Bronchial epithelial cell (primary cell): ENCODE data around the gene NELFE. TPM values are rescaled to one million over a fixed set of nuclear protein-coding genes. Genes with fewer than 3 reads are reported as not detected.
"Not testable (repeated sequence)": the region's sequence is repeated elsewhere in the genome, so short reads cannot be mapped to it uniquely, and the experiment has no call there.

Experiments used
- DNase-seq: peaks from one replicate; pipeline ENCODE4 v3.0.0-alpha.2; 2010; ENCODE audit warnings: low read depth
- FAIRE-seq: peaks from 2 replicates; lab custom pipeline; 2011; peaks lifted over from hg19 to GRCh38; lab: Jason Lieb, UNC
- H3K27me3 ChIP-seq: 2 replicates; pipeline ENCODE4 v1.5.1; 2011; ENCODE audit warnings: low read length; ENCODE audit not compliant: control insufficient read depth, insufficient read depth
- H3K36me3 ChIP-seq: 2 replicates; pipeline ENCODE4 v1.5.1; 2011; ENCODE audit warnings: low read length; ENCODE audit not compliant: control insufficient read depth, insufficient read depth
- H3K4me3 ChIP-seq: 2 replicates; pipeline ENCODE4 v1.5.1; 2011; ENCODE audit warnings: mild to moderate bottlenecking, low read depth, low read length, control low read depth
- total RNA-seq: library from RNA; depleted of rRNA; stranded (reverse); fragments of >200 nt; gene quantifications from 2 replicates; pipeline ENCODE4 v1.2.1, GENCODE V29; 2014
- TF ChIP-seq, protein P1 (sequence below): IDR thresholded peaks from 2 replicates; pipeline ENCODE4 v1.5.1; 2011; ENCODE audit warnings: mild to moderate bottlenecking, moderate library complexity, low read length, control low read depth, inconsistent platforms; ENCODE audit not compliant: insufficient read depth, severe bottlenecking

The NELFE gene
- total RNA-seq, 1 donor from 2014 or later: 163 TPM

DNA sequence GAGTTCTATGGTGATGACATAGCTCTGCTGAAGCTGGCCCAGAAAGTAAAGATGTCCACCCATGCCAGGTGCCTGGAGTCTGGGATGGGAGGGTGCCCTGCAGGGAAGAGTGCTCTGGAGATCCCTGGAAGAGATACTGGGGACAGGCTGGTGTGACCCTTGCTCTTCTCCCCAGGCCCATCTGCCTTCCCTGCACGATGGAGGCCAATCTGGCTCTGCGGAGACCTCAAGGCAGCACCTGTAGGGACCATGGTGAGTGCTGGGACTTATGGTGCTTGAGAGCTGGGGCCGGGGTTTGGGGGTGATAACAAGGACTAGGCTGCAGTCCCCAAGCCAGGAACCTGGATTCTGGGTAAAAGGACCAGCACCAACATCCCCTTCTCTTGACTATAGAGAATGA lies 15.0 kb downstream of the NELFE start:
- DNase-seq (no peak), FAIRE-seq (no peak)
- Histone ChIP-seq H3K36me3 (no peaks in the 10 kb centered on the region), H3K27me3 (no peaks in the 10 kb centered on the region), H3K4me3 (no peak overlapping the region)
- TF ChIP-seq, protein P1, sequence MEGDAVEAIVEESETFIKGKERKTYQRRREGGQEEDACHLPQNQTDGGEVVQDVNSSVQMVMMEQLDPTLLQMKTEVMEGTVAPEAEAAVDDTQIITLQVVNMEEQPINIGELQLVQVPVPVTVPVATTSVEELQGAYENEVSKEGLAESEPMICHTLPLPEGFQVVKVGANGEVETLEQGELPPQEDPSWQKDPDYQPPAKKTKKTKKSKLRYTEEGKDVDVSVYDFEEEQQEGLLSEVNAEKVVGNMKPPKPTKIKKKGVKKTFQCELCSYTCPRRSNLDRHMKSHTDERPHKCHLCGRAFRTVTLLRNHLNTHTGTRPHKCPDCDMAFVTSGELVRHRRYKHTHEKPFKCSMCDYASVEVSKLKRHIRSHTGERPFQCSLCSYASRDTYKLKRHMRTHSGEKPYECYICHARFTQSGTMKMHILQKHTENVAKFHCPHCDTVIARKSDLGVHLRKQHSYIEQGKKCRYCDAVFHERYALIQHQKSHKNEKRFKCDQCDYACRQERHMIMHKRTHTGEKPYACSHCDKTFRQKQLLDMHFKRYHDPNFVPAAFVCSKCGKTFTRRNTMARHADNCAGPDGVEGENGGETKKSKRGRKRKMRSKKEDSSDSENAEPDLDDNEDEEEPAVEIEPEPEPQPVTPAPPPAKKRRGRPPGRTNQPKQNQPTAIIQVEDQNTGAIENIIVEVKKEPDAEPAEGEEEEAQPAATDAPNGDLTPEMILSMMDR: no peak

DNA sequence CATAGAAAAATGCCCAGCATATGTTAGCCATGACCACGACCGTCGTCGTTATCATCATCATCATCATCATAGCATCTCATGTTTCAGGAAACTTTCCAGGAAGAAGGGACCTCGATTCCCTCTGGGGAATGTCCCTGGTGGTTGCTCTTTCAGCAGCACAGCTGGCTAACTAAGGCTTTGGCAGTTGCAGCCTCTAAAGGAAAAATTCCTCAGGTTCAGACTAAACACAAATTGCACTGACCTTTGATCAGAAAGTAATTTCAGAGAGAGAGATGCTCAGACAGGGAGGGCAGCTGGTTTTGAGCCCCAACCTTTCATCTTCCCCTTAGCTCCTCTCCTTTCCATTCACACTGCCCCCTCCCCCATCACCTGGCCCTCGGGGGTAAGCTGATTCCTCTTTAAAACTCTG lies 18.5 kb downstream of the NELFE start:
- H3K4me3 ChIP-seq: no peak overlapping the region
- H3K36me3 ChIP-seq: no peaks in the 10 kb centered on the region
- TF ChIP-seq, protein P1: no peak
- no peak for FAIRE-seq
- H3K27me3 ChIP-seq: no peaks in the 10 kb centered on the region
- peak; percentile 15 for DNase-seq

DNA sequence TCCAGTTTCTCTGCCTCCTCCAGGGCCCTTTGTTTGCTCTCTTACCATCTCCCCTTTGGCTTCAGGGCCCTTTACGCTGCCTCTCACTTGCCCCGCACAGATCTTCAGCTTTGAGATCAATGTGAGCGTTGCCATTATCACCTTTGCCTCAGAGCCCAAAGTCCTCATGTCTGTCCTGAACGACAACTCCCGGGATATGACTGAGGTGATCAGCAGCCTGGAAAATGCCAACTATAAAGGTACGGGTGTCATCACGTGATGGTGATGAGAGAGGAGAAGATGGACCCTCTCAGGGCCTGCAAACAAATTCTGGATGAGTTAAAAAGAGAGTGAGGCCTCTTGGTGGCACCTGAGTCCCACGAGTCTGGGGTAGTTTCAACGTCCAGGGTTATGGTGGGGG lies 22.9 kb downstream of the NELFE start:
- FAIRE-seq: no peak
- Histone ChIP-seq H3K27me3 (no peaks in the 10 kb centered on the region), H3K4me3 (no peak overlapping the region), H3K36me3 (no peaks in the 10 kb centered on the region)
- TF ChIP-seq, protein P1: no peak
- DNase-seq: no peak

DNA sequence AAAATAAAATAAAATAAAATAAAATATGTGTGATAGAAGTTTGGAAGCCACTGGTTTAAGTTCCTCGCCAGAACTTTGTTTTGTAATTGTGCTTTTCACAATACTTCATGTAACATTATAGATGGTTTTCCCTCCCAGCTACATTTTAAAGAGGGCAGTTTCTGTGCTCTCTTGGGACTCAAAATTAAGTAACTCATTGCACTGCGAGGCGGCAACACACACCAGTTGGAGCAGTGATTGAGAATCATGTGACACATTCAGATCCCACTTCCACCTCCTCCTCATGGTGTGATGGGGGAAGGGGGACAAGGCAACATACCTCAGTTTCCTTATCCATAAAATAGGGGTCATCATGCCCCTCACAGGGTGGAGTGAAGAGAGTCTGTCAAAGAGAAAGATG lies 23.8 kb downstream of the NELFE start:
- Histone ChIP-seq H3K27me3 (no peaks in the 10 kb centered on the region), H3K4me3 (no peak overlapping the region), H3K36me3 (no peaks in the 10 kb centered on the region)
- DNase-seq (no peak), FAIRE-seq (no peak)
- TF ChIP-seq, protein P1: no peak

DNA sequence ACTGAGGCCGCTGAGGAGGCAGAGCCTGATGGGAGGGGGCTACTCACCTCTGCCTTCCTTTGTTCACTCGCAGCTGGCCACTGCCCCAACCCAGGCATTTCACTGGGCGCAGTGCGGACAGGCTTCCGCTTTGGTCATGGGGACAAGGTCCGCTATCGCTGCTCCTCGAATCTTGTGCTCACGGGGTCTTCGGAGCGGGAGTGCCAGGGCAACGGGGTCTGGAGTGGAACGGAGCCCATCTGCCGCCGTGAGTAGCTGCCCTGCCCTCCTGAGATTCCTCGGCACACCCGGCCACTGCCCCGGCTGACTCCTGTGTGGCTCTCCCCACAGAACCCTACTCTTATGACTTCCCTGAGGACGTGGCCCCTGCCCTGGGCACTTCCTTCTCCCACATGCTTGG lies 25.2 kb downstream of the NELFE start:
- no peaks in the 10 kb centered on the region for H3K36me3 ChIP-seq
- DNase-seq (no peak), FAIRE-seq (no peak)
- no peaks in the 10 kb centered on the region for H3K27me3 ChIP-seq
- TF ChIP-seq, protein P1: no peak
- H3K4me3 ChIP-seq: no peak overlapping the region

DNA sequence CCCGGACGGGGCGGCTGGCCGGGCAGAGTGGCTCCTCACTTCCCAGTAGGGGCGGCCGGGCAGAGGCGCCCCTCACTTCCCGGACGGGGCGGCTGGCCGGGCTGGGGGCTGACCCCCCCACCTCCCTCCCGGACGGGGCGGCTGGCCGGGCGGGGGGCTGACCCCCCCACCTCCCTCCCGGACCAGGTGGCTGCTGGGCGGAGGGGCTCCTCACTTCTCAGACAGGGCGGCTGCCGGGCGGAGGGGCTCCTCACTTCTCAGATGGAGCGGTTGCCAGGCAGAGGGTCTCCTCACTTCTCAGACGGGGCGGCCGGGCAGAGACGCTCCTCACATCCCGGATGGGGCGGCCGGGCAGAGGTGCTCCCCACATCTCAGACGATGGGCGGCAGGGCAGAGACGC lies 26.6 kb downstream of the NELFE start:
- DNase-seq, FAIRE-seq, H3K4me3 ChIP-seq, H3K27me3 ChIP-seq, H3K36me3 ChIP-seq: not testable (repeated sequence)
